ENCODE results near the gene THAP7. TPM values are rescaled to one million over a fixed set of nuclear protein-coding genes. Genes with fewer than 3 reads are reported as not detected.

The THAP7 gene
- total and polyA plus RNA-seq, 9 of the 15 experiments (the other 6 are each of a cell fraction or from before 2014, with no cell fraction given), result 7.9 to 263 (median 84.1) TPM

DNA sequence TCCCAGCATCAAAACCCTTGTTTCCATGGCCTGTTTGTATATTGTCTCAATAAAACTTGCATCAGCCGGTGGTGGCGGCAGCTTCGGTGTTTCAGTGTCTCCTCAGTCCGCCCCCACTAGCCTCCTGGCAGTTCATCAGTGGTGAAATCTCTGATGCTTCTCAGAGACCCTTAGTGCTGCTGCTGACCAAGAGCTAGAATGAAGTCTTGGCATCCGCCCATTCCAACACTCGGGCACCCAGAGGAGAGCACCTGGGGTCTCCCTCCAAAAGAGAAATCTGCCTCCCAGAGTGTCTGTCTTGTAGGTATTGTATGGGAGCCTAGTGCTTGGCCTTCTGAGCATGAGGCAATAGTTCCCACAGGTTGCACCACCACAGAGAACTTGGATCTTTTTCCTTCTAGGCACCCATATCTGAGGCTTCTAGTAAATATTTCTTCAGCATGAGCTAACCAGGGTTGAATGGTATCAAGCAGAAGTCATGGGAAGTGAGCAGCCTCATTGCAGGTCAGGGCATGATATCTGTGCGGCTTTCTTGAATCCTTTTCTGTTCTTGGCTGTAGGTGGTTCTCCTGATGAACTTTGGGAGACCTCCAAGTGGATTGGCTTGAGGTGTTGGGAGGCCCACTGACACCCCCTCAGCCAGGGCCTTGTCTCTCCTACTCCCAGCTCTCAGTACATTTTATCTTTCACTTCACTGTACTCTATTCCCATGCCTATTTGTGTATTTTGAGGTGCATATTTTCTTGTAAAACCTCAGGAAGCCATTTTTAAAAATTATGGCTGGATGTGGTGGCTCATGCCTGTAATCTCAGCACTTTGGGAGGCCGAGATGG is 48.0 kb downstream of the THAP7 start (continued):
- TF ChIP-seq RAD51 (IDR thresholded peaks at IDR 0.05; ENCODE audit: borderline replicate concordance, low read depth), result no peak
- no peak for TF ChIP-seq KAT8 (IDR thresholded peaks at IDR 0.05; ENCODE audit: low read depth)
- no peak for TF ChIP-seq ARID1B (IDR thresholded peaks at IDR 0.05)
- TF ChIP-seq, protein P1, sequence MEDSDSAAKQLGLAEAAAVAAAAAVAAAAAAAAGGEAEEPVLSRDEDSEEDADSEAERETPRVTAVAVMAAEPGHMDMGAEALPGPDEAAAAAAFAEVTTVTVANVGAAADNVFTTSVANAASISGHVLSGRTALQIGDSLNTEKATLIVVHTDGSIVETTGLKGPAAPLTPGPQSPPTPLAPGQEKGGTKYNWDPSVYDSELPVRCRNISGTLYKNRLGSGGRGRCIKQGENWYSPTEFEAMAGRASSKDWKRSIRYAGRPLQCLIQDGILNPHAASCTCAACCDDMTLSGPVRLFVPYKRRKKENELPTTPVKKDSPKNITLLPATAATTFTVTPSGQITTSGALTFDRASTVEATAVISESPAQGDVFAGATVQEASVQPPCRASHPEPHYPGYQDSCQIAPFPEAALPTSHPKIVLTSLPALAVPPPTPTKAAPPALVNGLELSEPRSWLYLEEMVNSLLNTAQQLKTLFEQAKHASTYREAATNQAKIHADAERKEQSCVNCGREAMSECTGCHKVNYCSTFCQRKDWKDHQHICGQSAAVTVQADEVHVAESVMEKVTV (CRISPR knock-in tag; IDR thresholded peaks at IDR 0.05), result no peak
- peak; percentile 64 for TF ChIP-seq ZNF431 (CRISPR knock-in tag; IDR thresholded peaks at IDR 0.05)
- no peak for TF ChIP-seq TSC22D4 (tag; IDR thresholded peaks at IDR 0.05)
- TF ChIP-seq TAF15 (IDR thresholded peaks at IDR 0.05; ENCODE audit: low read depth, low read length), result no peak
- TF ChIP-seq PCBP1 (IDR thresholded peaks at IDR 0.05; ENCODE audit: low read depth, low read length, poor library complexity, severe bottlenecking), result no peak
- TF ChIP-seq, protein P2, sequence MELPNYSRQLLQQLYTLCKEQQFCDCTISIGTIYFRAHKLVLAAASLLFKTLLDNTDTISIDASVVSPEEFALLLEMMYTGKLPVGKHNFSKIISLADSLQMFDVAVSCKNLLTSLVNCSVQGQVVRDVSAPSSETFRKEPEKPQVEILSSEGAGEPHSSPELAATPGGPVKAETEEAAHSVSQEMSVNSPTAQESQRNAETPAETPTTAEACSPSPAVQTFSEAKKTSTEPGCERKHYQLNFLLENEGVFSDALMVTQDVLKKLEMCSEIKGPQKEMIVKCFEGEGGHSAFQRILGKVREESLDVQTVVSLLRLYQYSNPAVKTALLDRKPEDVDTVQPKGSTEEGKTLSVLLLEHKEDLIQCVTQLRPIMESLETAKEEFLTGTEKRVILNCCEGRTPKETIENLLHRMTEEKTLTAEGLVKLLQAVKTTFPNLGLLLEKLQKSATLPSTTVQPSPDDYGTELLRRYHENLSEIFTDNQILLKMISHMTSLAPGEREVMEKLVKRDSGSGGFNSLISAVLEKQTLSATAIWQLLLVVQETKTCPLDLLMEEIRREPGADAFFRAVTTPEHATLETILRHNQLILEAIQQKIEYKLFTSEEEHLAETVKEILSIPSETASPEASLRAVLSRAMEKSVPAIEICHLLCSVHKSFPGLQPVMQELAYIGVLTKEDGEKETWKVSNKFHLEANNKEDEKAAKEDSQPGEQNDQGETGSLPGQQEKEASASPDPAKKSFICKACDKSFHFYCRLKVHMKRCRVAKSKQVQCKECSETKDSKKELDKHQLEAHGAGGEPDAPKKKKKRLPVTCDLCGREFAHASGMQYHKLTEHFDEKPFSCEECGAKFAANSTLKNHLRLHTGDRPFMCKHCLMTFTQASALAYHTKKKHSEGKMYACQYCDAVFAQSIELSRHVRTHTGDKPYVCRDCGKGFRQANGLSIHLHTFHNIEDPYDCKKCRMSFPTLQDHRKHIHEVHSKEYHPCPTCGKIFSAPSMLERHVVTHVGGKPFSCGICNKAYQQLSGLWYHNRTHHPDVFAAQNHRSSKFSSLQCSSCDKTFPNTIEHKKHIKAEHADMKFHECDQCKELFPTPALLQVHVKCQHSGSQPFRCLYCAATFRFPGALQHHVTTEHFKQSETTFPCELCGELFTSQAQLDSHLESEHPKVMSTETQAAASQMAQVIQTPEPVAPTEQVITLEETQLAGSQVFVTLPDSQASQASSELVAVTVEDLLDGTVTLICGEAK (IDR thresholded peaks at IDR 0.05), result peak; percentile 59; the same call in 1 of the 2 replicates
- TF ChIP-seq, protein P2 (CRISPR knock-in tag; IDR thresholded peaks at IDR 0.05), result no peak
- TF ChIP-seq, protein P3, sequence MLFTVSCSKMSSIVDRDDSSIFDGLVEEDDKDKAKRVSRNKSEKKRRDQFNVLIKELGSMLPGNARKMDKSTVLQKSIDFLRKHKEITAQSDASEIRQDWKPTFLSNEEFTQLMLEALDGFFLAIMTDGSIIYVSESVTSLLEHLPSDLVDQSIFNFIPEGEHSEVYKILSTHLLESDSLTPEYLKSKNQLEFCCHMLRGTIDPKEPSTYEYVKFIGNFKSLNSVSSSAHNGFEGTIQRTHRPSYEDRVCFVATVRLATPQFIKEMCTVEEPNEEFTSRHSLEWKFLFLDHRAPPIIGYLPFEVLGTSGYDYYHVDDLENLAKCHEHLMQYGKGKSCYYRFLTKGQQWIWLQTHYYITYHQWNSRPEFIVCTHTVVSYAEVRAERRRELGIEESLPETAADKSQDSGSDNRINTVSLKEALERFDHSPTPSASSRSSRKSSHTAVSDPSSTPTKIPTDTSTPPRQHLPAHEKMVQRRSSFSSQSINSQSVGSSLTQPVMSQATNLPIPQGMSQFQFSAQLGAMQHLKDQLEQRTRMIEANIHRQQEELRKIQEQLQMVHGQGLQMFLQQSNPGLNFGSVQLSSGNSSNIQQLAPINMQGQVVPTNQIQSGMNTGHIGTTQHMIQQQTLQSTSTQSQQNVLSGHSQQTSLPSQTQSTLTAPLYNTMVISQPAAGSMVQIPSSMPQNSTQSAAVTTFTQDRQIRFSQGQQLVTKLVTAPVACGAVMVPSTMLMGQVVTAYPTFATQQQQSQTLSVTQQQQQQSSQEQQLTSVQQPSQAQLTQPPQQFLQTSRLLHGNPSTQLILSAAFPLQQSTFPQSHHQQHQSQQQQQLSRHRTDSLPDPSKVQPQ (CRISPR knock-in tag; IDR thresholded peaks at IDR 0.05; ENCODE audit: borderline replicate concordance), result no peak
